Measurements from ENCODE around the gene DNHD1. TPM values are rescaled to one million over a fixed set of nuclear protein-coding genes. Genes with fewer than 3 reads are reported as not detected.
A peak's percentile ranks its signal among the peaks of the same experiment; 100 is the strongest.

The DNHD1 gene
- total RNA-seq, 1 donor from 2014 or later: 20.0 TPM

DNA sequence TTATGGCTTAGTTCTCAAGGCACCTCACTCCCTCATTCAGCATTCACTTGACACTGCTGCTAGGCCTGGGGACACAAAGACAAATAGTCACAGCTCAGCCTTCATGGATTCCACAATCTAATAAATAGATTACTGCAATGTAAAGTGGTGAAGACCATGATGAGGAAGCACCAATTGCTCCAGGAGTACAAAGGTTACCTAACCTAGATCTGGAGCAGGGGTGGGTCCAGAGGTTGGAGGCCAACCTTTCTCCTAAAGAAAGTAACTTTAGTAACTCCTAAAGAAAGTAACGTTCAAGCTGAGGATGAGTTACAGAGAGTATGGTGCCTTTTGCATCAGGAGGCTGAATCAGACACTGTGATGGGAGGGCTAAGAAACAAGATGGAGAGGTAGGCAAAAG is 27.5 kb upstream of the DNHD1 start:
- H3K9me3 Mint-ChIP-seq: no peaks in the 10 kb centered on the region

DNA sequence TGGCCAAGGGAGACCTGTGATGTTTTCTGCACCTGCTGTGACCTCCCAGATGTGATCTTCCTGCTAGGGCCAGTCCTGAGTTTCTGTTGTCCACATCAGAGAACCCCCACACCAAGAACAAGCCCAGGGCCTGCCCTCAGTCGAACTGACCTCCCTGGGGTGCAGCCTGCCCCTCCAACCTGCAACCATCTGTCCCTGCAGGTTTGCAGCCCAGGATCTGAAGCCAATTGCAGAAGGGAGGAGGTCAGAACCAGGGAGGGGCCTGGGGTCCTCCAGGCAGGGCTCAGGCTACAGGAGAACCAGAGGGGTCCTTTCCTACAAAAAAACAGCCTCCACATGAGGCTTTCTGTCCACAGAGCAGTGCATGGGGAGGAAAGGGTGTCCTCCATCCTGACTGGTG is 24.1 kb upstream of the DNHD1 start:
- H3K27ac Mint-ChIP-seq: no peak overlapping the region
- DNase-seq (ENCODE audit: low spot score): no peak
- peaks cover 7% of the 10 kb centered on the region for H3K27me3 Mint-ChIP-seq (ENCODE audit: insufficient read depth)
- intact Hi-C loops (cut with micrococcal nuclease): loop anchor here (2.0 kb wide), 2 partner anchors 94 to 210 kb away; partner anchors contain the start of gene MRPL17
- peak overlapping the region; percentile 66 for H3K4me3 Mint-ChIP-seq
- H3K4me1 Mint-ChIP-seq (ENCODE audit: low read depth): peaks cover 9% of the 10 kb centered on the region
- peaks cover 10% of the 10 kb centered on the region for H3K36me3 Mint-ChIP-seq (ENCODE audit: low read depth)
- no peaks in the 10 kb centered on the region for H3K9me3 Mint-ChIP-seq

More for the DNA sequence above, 27.5 kb upstream of the DNHD1 start:
- peaks cover 10% of the 10 kb centered on the region for H3K27me3 Mint-ChIP-seq (ENCODE audit: insufficient read depth)
- DNase-seq (ENCODE audit: low spot score): no peak
- H3K27ac Mint-ChIP-seq: no peak overlapping the region
- intact Hi-C loops (cut with micrococcal nuclease): no loop called here
- peaks cover 9% of the 10 kb centered on the region for H3K4me1 Mint-ChIP-seq (ENCODE audit: low read depth)
- no peak overlapping the region for H3K4me3 Mint-ChIP-seq
- H3K36me3 Mint-ChIP-seq (ENCODE audit: low read depth): no peaks in the 10 kb centered on the region

DNA sequence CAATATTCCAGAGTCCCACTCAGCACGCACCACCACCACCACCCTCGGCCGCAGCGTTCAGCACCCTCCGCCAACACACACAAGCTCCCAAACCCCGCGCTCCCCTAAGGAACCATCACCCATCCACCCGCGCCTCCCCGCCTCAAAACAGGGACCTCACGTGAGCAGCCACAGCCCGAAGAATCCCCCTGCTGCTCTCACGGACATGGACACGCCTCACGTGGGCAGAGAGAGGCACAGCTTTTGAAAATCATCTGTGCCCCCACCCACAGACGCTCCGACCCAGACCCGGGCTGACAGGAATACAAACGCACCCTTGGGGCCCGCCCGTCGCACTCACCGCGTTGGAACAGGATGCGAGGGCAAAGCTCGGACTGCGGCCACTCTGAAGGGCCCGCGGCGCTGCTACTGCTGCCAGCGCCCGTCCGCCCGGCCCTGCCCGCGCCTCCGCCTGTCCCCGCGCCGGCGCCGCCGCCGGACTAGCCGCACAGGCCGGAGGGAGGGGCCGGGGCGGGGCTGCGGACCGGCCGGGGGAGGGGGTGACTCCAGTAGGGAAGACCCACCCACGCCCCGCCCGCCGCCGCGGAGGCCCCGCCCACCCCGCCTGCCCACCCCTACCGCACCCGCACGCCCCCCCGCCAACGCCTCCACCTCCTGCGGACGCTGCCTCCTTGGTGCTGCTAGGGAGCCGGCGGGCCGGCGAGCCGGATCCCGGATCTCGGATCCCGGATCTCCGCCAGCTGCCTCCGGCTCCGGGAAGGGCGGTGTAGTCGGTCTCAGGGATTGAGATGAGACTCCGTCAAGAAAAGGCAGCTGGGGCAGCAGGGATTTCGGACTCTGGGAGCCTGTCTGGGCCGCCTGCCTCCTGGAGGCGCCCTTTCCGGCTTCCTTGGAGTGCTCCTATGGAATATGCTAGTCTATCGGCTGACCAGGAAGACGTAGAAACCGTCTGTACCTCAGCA is 23.3 kb upstream of the DNHD1 start, which contains the start of gene TRIM3:
TRIM3 (minus strand) TSS at position 491 of the 962 bp plus-strand sequence. CDS start 8,246 bp downstream, outside the sequence.
- Mint-ChIP-seq H3K27me3 (ENCODE audit: insufficient read depth) (peaks cover 7% of the 10 kb centered on the region), H3K4me1 (ENCODE audit: low read depth) (peaks cover 9% of the 10 kb centered on the region), H3K4me3 (peak within 1 kb of the TSS; percentile 78), H3K36me3 (ENCODE audit: low read depth) (peaks cover 14% of the 10 kb centered on the region), H3K9me3 (no peaks in the 10 kb centered on the region), H3K27ac (peak within 1 kb of the TSS; percentile 36)
- peak; percentile 52 for DNase-seq (ENCODE audit: low spot score)
- intact Hi-C loops (cut with micrococcal nuclease): loop anchor here (2.0 kb wide), 2 partner anchors 95 to 209 kb away; partner anchors contain the start of gene MRPL17

DNA sequence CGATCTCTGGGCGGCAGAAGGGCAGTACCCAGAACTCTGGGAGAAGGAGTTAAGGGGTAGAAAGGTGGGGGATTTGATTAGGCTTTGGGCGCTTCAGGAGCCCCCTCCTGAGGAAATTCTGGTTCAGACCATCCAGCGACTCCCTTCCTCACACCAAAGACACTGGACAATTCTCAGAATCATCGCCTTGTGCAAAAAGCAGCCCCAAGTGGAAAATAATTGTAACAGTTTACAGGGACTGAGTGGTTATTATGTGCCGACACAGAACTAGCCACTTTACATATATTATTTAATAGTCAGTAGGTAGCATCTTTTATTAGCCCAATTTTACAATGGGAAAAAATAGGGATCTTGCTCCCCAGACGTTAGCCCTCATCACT is 22.7 kb upstream of the DNHD1 start:
- H3K4me1 Mint-ChIP-seq (ENCODE audit: low read depth): peaks cover 16% of the 10 kb centered on the region
- H3K27me3 Mint-ChIP-seq (ENCODE audit: insufficient read depth): peaks cover 7% of the 10 kb centered on the region
- H3K27ac Mint-ChIP-seq: no peak overlapping the region
- no peak for DNase-seq (ENCODE audit: low spot score)
- no peaks in the 10 kb centered on the region for H3K9me3 Mint-ChIP-seq
- intact Hi-C loops (cut with micrococcal nuclease): no loop called here
- peaks cover 19% of the 10 kb centered on the region for H3K36me3 Mint-ChIP-seq (ENCODE audit: low read depth)
- H3K4me3 Mint-ChIP-seq: peak overlapping the region; percentile 72

DNA sequence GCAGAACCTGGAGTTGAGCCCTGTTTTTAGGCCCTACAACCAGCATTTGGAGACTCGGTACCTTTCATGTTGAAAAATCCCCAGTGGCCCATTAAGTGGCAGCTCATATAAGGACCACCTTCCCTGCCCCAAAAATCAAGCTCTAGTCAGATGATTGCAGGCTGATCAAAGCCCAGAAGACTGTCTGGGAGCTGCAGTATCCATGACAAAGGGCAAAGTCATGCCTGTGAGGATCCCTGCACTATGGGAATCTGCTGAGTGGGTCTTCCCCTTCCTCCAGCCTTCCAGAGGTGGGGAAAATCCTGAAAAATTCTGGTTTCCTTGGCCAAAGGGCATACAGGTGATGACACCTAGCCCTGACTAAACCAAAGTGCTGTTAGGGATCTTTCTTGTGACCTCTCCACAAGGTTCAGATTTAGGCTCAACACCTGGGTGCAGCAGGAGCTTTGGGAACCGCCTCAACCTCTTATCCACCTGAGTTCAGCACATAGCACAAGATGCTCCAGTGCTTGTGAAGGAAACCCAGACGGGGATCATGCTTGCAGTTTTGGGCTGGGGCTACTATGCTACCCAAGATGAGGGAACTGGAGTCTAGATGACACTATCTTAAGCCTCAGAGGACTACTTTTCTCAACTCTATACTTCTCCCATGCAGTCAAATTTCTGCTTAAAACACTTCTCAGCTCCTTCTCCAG is 22.1 kb upstream of the DNHD1 start:
- Mint-ChIP-seq H3K4me3 (no peak overlapping the region), H3K36me3 (ENCODE audit: low read depth) (peaks cover 21% of the 10 kb centered on the region), H3K27me3 (ENCODE audit: insufficient read depth) (peaks cover 7% of the 10 kb centered on the region), H3K9me3 (no peaks in the 10 kb centered on the region), H3K27ac (no peak overlapping the region), H3K4me1 (ENCODE audit: low read depth) (peaks cover 21% of the 10 kb centered on the region)
- intact Hi-C loops (cut with micrococcal nuclease): no loop called here
- DNase-seq (ENCODE audit: low spot score): no peak

DNA sequence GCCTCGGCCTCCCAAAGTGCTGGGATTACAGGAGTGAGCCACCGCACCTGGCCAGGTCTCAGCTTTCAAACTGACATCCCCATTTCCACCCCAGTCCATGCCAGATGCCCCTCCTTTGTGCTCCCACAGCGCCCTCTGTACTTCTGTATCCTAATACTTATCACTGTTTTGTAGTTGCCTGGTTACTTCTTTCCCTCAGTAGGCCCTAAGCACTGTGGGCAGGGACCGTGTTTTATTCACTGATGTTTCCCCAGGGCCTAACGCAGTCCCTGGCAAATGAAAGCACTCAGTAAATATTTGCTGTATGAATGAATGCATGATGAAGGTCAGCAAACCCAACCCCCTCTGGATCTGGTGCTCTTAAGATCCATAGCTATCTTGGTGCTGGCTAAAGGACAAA is 21.1 kb upstream of the DNHD1 start:
- peaks cover 31% of the 10 kb centered on the region for H3K4me1 Mint-ChIP-seq (ENCODE audit: low read depth)
- H3K9me3 Mint-ChIP-seq: no peaks in the 10 kb centered on the region
- peaks cover 7% of the 10 kb centered on the region for H3K27me3 Mint-ChIP-seq (ENCODE audit: insufficient read depth)
- no peak overlapping the region for H3K4me3 Mint-ChIP-seq
- intact Hi-C loops (cut with micrococcal nuclease): no loop called here
- H3K36me3 Mint-ChIP-seq (ENCODE audit: low read depth): peaks cover 23% of the 10 kb centered on the region
- no peak for DNase-seq (ENCODE audit: low spot score)
- no peak overlapping the region for H3K27ac Mint-ChIP-seq

DNA sequence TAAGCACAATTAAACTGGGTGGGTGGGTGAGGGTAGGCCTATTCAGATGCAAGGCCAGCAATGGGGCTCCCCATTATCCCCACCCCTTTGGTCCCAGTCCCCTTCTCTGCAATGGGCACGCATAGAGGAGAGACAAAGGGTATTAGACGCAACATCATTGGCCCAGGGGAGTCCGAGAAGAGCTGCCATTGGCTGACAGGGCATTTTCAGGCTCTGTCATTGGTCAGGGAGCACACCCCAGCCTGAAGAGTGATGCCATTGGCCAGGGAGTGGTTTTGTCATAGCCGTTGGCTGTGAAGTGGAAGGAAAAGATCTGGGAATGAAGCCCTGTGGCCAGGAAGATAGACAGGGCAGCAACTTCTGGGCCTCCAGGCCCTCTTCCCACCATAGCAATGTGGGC is 20.5 kb upstream of the DNHD1 start:
- H3K36me3 Mint-ChIP-seq (ENCODE audit: low read depth): peaks cover 23% of the 10 kb centered on the region
- peaks cover 4% of the 10 kb centered on the region for H3K27me3 Mint-ChIP-seq (ENCODE audit: insufficient read depth)
- no peaks in the 10 kb centered on the region for H3K9me3 Mint-ChIP-seq
- H3K4me3 Mint-ChIP-seq: no peak overlapping the region
- peak overlapping the region; percentile 40 for H3K27ac Mint-ChIP-seq
- intact Hi-C loops (cut with micrococcal nuclease): no loop called here
- no peak for DNase-seq (ENCODE audit: low spot score)
- peaks cover 35% of the 10 kb centered on the region for H3K4me1 Mint-ChIP-seq (ENCODE audit: low read depth)

DNA sequence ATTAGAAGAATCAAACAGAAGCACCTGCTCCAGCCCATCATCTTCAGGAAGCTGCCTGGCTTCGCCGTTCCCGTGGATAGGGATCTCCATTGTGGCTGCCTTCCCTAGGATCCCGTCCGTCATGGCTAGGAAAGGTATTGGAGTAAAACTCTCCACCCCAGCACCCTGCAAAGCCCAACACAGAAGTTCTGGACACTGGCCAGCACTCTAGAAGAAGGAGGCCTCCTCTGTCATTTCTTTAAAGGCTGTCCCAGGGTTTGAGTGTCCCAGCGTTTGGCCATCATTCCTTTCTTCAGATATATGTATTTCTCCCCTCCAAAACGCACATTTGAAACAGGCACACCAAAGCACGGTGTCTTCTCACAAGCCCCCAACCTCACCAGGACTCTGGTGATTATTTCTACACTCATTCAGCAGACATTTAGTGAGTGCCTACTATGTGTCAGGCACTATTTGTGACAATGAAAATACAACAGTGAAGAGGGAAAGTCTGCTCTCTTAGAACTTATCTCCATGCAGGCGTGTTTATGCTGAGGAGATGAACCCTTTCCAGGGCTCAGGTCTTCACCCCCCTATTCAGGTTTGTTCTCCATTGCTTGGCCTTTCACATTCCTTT is 16.7 kb upstream of the DNHD1 start:
- Mint-ChIP-seq H3K27ac (peak overlapping the region; percentile 94), H3K9me3 (no peaks in the 10 kb centered on the region)

DNA sequence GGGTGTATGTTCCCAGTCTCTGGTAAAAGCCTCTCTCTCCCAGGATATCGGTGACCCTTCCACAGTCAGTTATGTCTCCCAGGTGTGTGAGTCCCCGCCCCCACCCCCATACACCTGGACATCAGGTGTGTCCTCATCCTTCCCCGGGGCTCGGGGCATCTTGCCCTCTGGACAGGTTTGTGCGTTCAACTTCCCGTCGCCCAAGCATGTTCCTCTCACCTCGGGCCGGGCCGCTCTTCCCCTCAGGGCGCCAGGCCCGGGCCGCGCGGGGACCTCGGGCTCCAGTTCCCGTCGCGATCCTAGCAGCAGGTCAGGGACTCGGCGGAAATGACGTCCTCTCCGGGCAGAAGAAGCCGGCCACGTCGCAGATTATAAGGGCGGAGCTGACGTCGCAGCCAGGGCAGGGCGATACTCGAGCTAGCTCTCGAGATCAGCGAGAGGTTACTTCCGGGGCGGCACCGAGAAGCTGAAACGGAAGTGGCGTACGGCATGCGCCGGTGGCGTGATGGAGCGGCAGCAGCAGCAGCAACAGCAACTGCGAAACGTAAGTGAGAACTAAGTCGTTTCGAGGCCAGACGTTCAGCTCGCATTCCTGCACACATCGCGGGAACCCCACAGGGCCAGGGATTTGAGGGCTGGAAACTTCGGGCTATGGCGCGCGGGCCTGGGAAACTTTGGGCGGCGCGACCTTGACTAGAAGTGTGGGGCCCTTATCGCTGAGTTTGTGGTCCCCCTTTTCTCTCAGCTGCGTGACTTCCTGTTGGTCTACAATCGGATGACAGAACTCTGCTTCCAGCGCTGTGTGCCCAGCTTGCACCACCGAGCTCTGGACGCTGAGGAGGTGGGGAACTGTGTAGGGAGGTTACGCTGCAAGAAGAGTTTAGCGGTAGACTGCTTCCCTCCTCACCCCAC is 15.8 kb upstream of the DNHD1 start, which contains the start of the genes ARFIP2 and TIMM10B:
ARFIP2 (minus strand) TSS at position 320 of the 912 bp plus-strand sequence. CDS start 910 bp downstream, outside the sequence.
TIMM10B (plus strand) TSS at position 490 of the 912 bp plus-strand sequence; CDS start at position 506, 16 bp downstream.
- intact Hi-C loops (cut with micrococcal nuclease): loop anchor here (1.0 to 5.0 kb wide), 12 partner anchors 42 to 794 kb away; partner anchors contain the start of genes APBB1, CAVIN3, FHIP1B and ILK
- Mint-ChIP-seq H3K9me3 (no peaks in the 10 kb centered on the region), H3K4me1 (ENCODE audit: low read depth) (peaks cover 40% of the 10 kb centered on the region), H3K36me3 (ENCODE audit: low read depth) (peaks cover 37% of the 10 kb centered on the region), H3K4me3 (peak within 1 kb of the TSS; percentile 94), H3K27me3 (ENCODE audit: insufficient read depth) (no peaks in the 10 kb centered on the region), H3K27ac (peak within 1 kb of the TSS; percentile 94)
- DNase-seq (ENCODE audit: low spot score): peak; percentile 97

More for the DNA sequence above, 16.7 kb upstream of the DNHD1 start:
- Mint-ChIP-seq H3K4me3 (peak overlapping the region; percentile 94), H3K27me3 (ENCODE audit: insufficient read depth) (no peaks in the 10 kb centered on the region), H3K4me1 (ENCODE audit: low read depth) (peaks cover 40% of the 10 kb centered on the region), H3K36me3 (ENCODE audit: low read depth) (peaks cover 37% of the 10 kb centered on the region)
- intact Hi-C loops (cut with micrococcal nuclease): loop anchor here (2.0 to 5.0 kb wide), 4 partner anchors 42 to 793 kb away; partner anchors contain the start of genes CAVIN3, TRIM22 and TRIM5
- no peak for DNase-seq (ENCODE audit: low spot score)

DNA sequence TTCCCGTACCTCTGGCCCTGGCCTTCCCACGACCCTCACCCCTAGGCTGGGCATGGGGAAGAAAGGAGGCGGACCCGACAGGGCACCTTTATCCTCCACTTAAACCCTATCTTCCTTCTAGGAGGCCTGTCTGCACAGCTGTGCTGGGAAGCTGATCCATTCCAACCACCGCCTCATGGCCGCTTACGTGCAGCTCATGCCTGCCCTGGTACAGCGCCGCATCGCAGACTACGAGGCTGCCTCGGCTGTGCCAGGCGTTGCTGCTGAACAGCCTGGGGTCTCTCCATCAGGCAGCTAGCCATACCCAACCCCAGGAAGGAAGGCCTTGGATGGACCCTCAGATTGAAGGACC is 15.2 kb upstream of the DNHD1 start:
- H3K27me3 Mint-ChIP-seq (ENCODE audit: insufficient read depth): no peaks in the 10 kb centered on the region
- peaks cover 35% of the 10 kb centered on the region for H3K36me3 Mint-ChIP-seq (ENCODE audit: low read depth)
- intact Hi-C loops (cut with micrococcal nuclease): loop anchor here (1.0 to 5.0 kb wide), 12 partner anchors 43 to 795 kb away; partner anchors contain the start of genes APBB1, CAVIN3, FHIP1B and ILK
- no peaks in the 10 kb centered on the region for H3K9me3 Mint-ChIP-seq
- H3K27ac Mint-ChIP-seq: peak overlapping the region; percentile 94
- no peak for DNase-seq (ENCODE audit: low spot score)
- H3K4me3 Mint-ChIP-seq: peak overlapping the region; percentile 94
- peaks cover 40% of the 10 kb centered on the region for H3K4me1 Mint-ChIP-seq (ENCODE audit: low read depth)

DNA sequence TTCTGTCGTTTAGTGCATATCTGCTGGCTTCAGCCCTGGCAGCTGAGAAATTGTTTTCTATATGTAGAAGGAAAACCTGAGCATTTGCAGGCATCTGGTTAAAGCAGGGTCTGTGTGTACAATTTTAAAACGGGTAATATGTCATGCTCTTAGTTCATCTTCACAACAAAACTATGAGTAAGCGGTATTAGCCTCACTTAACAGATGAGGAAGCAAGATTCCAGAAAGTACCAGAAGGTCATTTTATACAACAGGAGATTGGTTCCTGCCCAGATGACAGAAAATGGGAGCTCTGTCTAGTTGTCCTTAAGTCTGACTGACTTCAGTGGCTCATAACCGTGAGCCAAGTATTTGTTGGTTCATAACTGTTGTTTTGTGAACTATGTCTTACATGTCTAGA is 14.6 kb upstream of the DNHD1 start:
- H3K36me3 Mint-ChIP-seq (ENCODE audit: low read depth): peaks cover 30% of the 10 kb centered on the region

More for the DNA sequence above, 14.6 kb upstream of the DNHD1 start:
- peak overlapping the region; percentile 94 for H3K4me3 Mint-ChIP-seq
- H3K9me3 Mint-ChIP-seq: no peaks in the 10 kb centered on the region
- H3K4me1 Mint-ChIP-seq (ENCODE audit: low read depth): peaks cover 40% of the 10 kb centered on the region
- H3K27me3 Mint-ChIP-seq (ENCODE audit: insufficient read depth): no peaks in the 10 kb centered on the region
- intact Hi-C loops (cut with micrococcal nuclease): loop anchor here (5.0 kb wide), 2 partner anchors 160 to 795 kb away; partner anchors contain the start of genes CAVIN3, TRIM22 and TRIM5
- no peak for DNase-seq (ENCODE audit: low spot score)
- peak overlapping the region; percentile 70 for H3K27ac Mint-ChIP-seq

Measured in activated T-helper 1 cell treated with anti-CD3 and anti-CD28 coated beads, Interleukin-12 subunit alpha, Interleukin-12 subunit beta, Interleukin-2, Interleukin-4 antibody, amounts not matched to agents 30 ng/mL and 10 ng/mL and 1 ng/mL, durations not matched to agents 14 hours and 24 hours and 36 hours (primary cell).